SW480 (cell line): ENCODE data around the gene ANKRD6.

Source experiments
- DNase-seq: peaks from one replicate; pipeline ENCODE4 v3.0.0-alpha.2; 2016; ENCODE audit warnings: low spot score

The ANKRD6 gene

DNA sequence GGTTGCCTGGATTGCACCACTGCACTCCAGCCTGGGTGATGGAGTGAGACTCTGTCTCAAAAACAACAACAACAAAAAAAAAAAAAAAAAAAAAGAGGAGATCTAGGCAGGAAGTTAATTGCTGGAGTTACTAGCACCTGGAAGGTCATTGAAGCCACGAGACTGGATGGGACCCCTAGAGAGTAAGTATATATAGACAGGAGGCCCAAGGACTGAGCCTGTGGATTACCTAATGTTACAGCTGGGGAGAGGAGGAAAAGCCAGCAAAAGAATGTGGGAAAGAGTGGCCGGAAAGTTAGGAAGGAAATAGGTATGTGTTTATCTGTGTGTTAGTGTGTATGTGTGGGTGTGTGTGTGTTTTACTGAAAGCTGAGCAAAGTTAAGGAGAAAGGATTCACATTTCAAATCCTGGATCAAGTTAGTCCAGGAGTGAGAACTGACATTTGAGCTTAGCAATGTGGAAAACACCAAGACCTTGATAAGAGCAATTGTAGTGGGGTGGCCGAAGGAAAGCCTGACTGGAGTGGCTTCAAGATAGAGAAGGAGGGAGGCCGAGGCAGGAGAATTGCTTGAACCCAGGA, 38.4 kb downstream of the ANKRD6 start:
- no peak for DNase-seq

DNA sequence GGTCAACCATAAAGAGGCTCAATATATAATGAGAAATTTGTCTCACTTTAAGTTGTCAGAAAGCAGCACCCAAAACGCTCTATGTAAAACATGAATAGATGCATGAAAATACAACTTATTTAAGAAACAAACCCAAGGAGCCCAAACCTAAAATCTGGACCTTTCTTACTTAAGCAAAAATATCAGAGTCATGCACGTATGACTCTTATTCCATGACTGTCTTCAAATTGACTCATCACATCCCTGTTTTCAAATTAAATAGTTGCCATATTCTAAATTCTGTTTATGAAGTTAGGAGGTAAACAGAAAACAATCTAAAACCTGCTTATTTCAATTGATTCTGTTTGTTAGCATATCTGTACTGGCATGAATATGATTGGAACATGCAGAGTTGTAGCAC, 42.1 kb downstream of the ANKRD6 start:
- no peak for DNase-seq

DNA sequence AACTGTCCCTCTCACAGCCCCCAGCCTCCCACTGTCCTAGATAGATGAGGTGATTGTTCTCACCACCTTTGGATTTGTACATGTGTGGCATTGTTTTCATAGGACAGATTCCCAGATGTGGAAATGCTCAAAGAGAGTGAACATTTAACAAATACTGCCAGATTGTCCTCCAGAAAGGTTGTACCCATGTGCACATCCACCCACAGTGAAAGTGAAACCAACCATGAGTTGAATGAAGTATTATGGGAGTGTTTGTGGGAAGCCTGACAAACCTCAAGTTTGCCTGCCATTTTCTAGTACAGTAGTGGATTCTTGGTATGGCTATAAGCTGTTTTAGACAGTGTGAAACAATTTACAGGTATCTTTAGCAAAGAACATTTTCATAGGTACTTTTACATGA, 42.7 kb downstream of the ANKRD6 start:
- peak; percentile 3 for DNase-seq

DNA sequence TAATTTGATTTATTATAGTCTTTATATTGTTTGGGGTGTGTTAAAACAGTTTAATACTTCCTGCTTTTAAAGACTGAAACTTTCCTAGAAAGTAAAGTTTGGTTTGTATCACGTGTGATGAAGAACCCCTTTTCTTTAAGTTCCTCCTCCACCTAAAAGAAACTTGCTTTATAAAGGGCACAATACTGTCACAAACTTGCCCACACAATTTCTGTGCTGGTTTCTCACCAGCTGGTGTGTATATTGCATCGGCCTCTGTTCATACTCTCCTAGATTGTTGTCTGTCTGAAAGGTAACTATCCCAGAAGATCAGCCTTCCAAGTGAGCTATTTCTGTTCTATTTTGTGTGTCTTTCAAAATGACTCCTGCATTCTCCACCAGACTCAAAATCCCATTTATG, 46.9 kb downstream of the ANKRD6 start:
- DNase-seq: no peak

DNA sequence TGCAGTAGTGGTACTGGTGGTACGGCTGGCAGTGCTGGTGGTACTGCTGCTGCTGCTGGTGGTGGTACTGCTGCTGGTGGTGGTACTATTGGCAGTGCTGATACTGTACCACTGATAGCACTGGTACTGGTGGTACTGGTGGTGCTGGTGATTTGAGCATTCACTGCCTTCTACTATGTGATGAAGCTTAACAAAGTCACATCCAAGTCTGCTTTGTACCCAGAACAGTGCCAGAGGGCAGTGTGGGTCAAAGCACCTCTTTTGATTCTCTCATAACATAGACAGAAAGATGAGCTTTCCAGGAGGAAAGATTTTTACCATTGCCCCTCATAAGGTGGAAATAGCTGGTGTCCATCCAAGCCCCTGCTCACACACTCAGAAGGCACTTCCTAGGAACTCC, 48.7 kb downstream of the ANKRD6 start:
- DNase-seq: no peak

DNA sequence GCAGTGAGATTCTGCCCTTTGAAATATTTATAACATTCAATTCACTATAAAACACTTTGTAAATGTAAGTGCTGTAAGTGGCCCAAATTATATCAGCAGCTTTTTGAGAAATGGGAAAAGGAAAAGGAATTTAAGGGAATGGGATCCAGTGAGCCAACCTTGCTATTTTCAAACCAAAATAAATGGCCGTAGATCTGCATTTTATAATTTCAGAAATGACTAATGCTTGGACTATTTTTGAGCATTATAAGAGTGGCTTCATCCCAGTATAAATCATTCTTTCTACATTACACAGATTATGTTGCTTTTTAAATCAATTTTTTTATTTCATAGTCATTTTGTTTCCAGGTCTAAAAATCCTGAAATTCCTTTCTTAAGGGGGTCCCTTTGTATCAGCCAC, 49.2 kb downstream of the ANKRD6 start:
- DNase-seq: no peak

DNA sequence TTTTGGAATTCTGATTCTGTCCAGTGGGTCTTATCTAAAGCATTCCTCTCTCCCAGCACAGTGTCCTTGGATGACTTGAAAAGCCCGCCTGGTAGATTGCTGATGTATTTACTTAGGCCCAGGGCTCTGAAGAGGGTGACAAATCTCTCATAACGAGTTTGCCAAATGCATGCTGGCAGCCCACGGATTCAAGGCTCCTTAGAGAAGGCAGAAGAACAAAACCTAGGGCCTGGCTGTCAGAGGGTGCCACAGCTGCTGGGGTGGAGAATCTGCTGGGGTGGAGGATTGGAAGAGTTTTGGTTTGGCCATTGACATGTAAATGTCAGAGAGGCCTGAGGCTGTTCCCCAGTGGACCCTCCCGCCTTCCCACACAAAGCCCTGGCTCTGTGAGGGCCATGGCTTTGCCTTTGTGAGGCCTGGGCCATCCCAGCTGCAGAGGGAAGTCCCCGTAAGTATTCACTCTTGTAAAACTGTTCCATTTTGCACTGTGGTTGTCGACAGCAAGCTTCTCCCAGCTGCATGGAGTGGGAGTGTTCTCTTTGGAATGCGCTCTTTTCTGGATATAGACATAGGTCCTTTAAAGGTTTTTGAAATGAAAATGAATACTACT, 50.3 kb downstream of the ANKRD6 start:
- no peak for DNase-seq

DNA sequence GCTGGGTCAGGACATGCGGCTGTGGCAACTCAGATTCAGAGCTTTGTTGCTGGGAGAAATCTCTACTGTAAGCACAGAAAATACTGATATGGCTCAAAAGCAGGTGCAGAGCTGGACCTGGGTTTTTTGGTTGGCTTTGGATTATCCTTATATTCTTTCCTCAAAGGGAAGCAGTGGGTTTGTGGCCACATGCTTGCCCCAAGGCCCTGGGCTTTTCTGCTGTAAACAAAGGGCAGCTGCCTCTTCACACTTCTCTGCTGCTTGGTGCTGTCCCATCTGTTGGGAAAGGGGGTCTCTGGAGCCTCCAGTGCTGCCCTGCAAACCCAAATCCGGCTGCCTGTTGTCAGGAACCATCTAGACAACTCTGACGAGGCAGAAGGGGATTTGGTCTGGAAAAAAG, 52.4 kb downstream of the ANKRD6 start:
- DNase-seq: no peak

DNA sequence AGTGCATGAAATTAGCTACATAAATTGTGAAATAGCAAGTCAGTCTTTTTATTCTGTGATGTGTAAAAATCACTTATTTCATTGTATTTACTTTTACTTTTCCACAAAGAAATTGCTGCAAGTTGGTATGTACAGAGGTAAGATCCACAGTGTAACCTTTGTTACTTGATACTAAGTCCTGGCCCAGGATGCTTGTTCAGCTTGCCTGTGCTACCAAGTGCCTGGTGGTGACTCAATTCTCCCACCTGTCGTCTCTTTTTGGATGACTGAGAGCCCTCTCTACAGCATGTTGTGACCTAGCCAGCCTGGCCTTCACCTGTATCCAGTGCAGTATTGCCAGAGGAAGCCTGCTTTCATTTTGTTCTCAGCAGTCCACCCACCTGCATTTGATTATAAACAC, 54.9 kb downstream of the ANKRD6 start:
- no peak for DNase-seq

DNA sequence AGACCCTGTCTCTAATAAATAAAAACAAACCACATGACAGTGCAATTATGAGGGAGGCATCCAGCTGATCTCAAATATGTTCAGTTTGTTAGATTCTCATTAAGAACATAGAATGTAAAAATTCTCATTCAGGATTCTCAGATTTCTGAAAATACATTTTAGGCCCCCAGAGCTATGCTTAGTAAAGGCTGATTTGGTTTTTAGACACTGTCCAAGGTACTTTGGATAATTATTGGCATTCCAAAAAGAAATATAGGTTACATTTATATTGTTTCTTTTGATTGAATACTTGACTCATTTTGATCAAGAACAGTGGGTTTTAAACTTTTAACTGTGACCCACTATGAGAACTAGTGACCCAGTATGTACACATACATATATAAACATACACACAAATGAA, 55.5 kb downstream of the ANKRD6 start:
- DNase-seq: no peak

DNA sequence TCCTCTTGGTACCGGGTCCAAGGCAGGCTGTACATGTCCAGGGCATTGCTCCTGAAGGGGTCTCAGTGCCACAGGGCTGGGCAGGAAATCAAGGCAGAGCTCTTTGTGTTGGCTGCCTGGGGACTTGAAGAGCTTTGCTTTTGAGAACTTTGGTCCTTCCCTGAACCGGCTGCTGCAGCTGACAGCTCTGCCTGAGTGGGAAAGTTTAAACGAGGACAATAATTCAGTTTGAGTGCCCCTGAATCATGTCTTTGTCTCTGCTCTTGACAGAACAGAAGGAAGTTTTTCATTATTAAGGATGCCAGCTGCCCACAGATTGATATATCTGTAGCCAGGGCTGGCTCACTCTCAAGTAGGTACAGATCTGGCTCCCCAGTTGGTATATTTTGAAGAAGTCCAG, 56.1 kb downstream of the ANKRD6 start:
- no peak for DNase-seq

DNA sequence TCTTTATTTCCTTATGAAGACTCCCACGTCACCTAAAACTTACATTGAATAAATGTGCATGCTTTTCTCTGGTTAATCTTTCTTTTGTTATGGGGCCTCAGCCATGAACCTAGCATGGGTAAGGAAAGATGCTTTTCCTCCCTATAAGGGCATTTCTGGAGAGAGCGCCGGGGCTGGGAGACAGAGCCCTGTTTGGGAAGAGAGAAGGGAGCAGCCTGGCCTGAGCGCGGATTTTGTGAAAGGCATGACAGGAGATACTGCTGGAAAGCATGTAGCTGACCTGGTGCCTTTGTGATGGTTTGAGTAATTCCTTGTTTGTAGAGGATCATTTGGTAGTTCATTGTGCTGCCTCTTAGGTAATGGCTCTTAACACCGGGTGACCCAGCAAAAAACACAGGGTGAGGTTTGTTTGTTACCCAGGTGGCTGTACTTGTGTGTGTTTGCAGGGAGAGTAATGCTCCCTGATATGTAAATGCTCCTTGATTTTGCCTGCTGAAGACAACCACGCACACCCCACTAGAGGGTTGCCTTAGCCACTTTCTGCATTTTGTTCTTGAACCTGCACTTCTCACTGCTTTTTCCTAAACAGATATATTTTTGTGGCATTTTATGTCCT, 59.2 kb downstream of the ANKRD6 start:
- no peak for DNase-seq

DNA sequence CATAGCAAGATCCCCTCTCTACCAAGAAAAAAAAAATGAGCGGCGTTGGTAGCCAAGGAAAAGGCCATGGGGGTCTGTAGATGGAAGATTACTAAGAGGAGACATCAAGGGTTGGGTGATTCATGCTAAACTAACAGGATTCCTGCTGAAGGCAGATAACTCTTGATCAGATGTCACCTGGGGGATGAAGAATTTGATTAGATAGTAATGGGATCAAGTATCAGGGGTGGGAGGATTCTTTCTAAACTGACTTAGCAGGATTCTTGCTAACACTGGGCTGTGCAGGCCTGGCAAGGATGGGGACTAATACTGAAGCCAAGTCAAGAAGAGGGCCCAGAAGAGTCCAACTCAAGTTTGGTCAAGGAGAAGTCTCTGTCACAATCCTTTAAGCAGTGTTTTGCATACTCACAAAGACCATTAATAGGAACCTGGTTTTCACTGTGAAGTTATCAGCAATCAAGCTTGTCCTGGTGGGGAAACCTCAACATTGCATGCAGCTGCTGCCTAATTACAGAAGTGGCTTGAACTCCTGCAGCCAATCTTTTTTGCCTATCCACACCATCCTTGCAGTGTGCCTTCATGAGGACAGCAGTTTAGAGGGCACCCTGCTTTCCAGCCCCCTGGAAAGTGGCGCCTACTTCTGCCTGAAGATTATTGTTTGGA, 61.3 kb downstream of the ANKRD6 start:
- no peak for DNase-seq

DNA sequence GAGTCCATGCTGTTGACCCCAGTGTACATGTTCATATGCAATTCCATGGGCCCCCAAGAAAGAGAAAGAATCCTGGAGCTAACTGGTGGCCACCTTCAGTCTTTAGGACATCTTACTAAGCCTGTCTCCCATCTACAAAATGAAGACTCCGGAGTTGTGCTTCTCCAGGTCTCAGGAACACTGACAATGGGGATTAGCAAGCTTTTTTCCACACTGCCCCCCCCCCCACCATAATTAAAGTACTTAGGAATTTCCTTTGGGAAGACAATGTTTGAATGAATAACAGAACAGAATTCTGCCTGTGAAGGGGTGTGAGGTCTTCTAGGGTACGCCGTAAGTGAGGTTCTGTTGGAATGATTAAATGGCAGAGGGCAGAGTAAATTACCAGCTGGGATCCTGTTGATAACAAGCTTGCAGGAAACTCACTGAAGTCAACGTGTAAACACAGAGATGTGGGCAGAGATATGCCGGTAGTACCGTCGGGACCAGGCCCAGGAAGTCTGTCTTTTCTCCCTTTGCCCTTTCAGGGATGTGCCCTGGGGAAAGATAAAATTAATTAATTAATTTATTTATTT, 63.1 kb downstream of the ANKRD6 start:
- DNase-seq: no peak

DNA sequence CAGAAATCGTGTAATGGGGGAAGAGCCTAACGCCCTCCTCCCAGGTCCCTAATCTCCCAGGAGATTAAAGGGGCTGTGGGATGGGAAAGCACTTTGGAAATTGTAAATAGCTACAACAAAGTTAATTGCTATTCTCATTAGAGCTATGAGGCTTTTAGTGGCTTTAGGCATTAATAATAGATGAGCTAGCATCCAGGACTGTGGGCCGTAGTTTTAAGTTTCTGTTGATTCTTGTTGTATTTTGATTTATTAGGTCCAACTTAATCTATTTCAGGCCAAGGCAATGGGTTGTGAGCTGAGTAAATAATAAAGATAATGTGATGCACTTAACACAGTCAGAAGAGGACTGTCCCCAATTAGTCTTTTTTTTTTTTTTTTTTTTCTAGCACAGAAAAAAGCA, 67.7 kb downstream of the ANKRD6 start:
- no peak for DNase-seq

DNA sequence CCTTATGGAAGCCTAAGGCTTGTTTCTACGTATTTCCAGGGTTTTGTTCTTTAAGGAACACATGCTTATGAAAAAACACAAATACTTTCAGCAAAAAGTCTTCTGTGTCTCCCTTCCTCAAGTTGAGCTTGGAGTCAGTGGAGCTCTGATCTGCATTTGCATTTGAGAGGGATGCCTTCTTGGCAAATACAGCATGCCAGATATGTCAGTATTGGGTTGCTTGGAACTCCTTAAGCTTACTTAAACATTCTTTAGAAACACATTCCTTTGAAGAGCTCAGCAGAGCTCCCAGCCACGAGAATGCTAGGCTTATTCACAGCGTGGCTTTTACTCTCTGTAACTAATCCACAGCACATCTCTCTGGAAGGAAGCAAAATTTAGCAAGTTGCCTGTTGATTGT, 68.3 kb downstream of the ANKRD6 start:
- no peak for DNase-seq

DNA sequence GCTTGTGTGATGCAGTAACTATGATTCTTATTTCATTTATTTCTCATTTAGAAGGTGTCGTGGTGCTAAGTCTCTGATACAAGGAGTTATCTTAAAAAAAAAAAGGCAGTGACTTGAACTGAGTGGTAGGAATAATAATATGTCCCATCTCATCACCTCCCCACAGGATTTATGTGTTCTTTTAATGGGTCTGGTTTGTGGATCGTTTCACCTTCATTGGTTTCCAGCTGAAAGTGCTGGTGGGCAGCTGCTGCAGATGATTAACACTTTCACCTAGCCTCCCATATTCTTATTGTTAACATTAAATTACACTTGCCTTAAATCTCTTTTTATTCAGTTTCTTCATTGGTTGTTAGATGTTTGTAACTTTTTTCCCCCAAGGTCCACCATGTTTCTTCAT, 68.8 kb downstream of the ANKRD6 start:
- no peak for DNase-seq

DNA sequence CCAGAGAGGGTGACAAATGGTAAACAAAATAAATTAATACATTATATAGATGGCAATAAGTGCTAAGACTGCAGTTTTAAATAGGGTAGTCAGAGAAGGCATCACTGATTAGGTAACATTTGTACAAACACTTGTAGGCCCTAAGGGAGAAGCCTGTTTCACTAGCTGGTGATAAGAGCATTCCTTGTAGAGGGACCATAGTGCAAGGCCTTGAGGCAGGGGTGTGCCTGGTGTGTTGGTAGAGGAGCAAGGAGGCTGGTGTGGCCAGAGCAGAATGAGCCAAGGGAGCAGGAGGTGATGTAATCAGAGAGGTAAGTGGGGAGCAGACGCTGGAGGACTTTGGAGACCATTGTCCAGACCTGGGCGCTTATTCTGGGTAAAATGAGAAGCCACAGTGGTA, 70.7 kb downstream of the ANKRD6 start:
- DNase-seq: no peak

DNA sequence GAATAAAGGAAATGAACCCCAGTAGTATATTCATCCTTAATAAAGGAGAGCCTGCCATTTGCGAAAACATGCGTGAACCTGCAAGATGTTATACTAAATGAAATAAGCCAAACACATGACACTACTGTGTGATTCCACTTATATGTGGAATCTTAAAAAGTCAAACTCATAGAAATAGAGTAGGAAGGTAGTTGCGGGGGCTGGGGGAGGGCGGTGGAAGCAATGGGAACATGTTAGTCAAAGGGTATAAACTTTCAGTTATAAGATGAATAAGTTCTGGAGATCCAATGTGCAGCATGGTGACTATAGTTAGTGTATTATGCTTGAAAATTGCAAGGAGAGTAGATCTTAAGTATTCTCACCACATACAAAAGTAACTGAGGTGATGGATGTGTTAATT, 72.9 kb downstream of the ANKRD6 start:
- no peak for DNase-seq

DNA sequence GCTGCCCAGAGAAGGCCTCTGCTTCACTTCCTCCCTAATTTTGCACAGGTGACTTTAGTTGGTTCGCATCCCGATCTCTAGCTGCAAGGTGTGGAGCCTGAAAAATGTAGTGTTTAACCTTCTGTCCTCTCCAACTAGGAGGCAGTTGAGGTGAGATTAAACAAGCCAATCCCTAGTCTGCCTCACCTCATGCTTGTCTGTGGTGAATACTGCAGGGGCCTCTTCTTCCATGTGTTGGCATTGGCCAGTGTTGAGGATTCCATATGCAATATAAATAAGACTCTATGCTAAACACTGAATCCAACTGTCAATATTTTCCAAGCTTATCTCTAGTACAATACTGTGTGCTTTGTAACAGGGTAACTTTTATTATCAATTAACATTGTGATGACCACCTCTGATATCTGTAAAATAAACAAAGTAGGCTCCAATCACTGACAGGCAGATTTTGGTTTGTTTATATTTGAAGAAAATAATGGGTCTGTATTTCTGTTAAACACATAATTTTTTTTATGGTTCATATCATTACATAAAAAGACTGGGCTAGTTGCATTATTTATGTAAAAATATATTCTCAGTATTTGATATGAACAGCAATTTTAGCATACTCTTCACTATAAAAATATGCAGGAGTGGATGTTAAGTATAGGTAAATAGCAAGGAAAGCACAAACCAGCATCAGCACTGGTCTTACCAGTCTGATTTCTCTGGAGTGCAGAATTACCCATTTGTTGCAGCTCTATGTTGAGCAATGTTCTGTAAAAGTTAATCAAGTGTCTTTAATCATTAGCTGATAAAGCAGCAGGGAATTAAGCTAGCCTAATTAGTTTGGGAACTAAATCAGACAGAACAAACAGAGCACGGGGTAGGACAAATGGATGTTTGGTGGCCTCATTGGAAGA, 74.0 kb downstream of the ANKRD6 start:
- no peak for DNase-seq

DNA sequence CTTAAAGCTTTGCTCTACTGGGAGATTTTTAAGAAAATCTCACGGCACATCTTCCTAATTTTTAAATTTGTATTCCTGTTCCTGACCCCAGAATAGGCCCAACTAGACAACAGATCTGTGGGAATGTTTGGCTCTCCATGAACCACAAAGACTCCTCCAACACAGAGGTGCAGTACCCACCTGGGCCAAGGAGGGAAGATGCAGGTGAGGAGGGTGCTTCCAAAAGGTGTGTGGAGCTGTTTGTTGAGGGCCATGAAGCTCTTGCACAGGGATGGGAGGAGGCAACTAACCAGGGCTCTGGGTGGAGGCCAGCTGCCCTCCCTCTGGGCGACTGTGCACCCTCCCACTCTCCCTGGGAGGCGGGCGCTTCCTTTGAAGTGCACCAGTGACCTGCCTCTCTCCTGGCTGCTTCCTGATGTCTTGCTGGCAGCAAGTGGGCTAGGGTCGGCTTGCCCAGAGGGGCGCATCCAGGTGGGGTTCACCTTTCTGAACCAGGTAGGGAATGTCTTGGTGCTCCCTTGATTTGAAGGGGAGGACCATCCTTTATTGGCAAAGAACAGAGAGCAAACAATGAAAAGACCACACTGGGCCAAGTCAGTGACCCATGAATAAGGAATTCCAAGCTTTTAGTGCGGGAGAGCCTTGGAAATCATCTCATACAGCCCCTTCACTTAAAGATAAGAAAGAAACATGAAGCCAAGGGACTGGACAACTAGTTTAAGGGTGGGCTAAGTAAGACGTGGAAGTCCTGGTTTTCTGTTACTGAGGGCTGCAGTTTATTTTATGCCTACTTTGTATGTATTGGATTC, 76.0 kb downstream of the ANKRD6 start:
- DNase-seq: peak; percentile 8
